ENCODE results near the gene ACTR3. TPM values are rescaled to one million over a fixed set of nuclear protein-coding genes. Genes with fewer than 3 reads are reported as not detected.

The ACTR3 gene
- total and polyA plus RNA-seq, 2 experiments from 2014 or later = 63.7 to 137 TPM

GRCh38 chr2:113877711-113878598 lies 11.9 kb upstream of the ACTR3 start:
- Mint-ChIP-seq H3K27ac (no peak overlapping the region), H3K4me1 (peaks cover 7% of the 10 kb centered on the region), H3K27me3 (ENCODE audit: insufficient read depth, low read depth, poor library complexity) (peaks cover 2% of the 10 kb centered on the region), H3K4me3 (no peak overlapping the region), H3K36me3 (ENCODE audit: low read depth) (no peaks in the 10 kb centered on the region), H3K9me3 (no peaks in the 10 kb centered on the region)
- ATAC-seq (no peak), DNase-seq (ENCODE audit: low spot score) (no peak)
- Histone ChIP-seq H3K4me1 (ENCODE audit: insufficient read depth) (peaks cover 4% of the 10 kb centered on the region; the same call in 1 of the 2 replicates), H4K20me1 (replicated peaks; ENCODE audit: insufficient read depth) (peaks cover 7% of the 10 kb centered on the region; the same call in 1 of the 2 replicates), H3K4me2 (no peak overlapping the region), H2AFZ (no peak overlapping the region), H3K27ac (ENCODE audit: low read depth) (no peak overlapping the region), H3K4me3 (no peak overlapping the region), H3K27me3 (ENCODE audit: insufficient read depth) (0 out of 2 replicates have a peak, but pooled peaks cover 5% of the 10 kb centered on the region), H3K36me3 (ENCODE audit: insufficient read depth) (peaks cover 3% of the 10 kb centered on the region; the same call in 1 of the 2 replicates), H3K79me2 (replicated peaks; ENCODE audit: insufficient read depth) (no peaks in the 10 kb centered on the region), H3F3A (replicated peaks; ENCODE audit: low read depth) (no peaks in the 10 kb centered on the region), H3K9me2 (ENCODE audit: insufficient read depth) (no peaks in the 10 kb centered on the region)
- TF ChIP-seq EZH2 (IDR thresholded peaks at IDR 0.05; ENCODE audit: low read depth, unreplicated experiment) (no peak), ZNF331 (CRISPR knock-in tag; IDR thresholded peaks at IDR 0.05; ENCODE audit: low read depth) (no peak), NANOG (IDR thresholded peaks at IDR 0.05; ENCODE audit: borderline replicate concordance) (no peak), ZNF114 (CRISPR knock-in tag; IDR thresholded peaks at IDR 0.05) (no peak), ZNF462 (CRISPR knock-in tag; IDR thresholded peaks at IDR 0.05) (no peak), STAT1 (IDR thresholded peaks at IDR 0.05; ENCODE audit: unreplicated experiment) (no peak), ETS1 (IDR thresholded peaks at IDR 0.05) (no peak), EZH2phosphoT487 (IDR thresholded peaks at IDR 0.05; ENCODE audit: unreplicated experiment) (no peak), REST (IDR thresholded peaks at IDR 0.05; ENCODE audit: unreplicated experiment) (no peak)
- TF ChIP-seq, protein P1, sequence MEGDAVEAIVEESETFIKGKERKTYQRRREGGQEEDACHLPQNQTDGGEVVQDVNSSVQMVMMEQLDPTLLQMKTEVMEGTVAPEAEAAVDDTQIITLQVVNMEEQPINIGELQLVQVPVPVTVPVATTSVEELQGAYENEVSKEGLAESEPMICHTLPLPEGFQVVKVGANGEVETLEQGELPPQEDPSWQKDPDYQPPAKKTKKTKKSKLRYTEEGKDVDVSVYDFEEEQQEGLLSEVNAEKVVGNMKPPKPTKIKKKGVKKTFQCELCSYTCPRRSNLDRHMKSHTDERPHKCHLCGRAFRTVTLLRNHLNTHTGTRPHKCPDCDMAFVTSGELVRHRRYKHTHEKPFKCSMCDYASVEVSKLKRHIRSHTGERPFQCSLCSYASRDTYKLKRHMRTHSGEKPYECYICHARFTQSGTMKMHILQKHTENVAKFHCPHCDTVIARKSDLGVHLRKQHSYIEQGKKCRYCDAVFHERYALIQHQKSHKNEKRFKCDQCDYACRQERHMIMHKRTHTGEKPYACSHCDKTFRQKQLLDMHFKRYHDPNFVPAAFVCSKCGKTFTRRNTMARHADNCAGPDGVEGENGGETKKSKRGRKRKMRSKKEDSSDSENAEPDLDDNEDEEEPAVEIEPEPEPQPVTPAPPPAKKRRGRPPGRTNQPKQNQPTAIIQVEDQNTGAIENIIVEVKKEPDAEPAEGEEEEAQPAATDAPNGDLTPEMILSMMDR (conservative IDR thresholded peaks at IDR 0.05; ENCODE audit: low read depth in 2 of 2) = no peak

All from GM23338 (cell line).